Hematopoietic multipotent progenitor cell treated with erythropoietin and hydrocortisone succinate and interleukin-3 and kit ligand, for 15 days (in vitro differentiated cells): ENCODE data around the gene CRIM1.

ENCODE experiments used
- DNase-seq: peaks from one replicate; pipeline ENCODE4 v3.0.0-alpha.2; 2015; ENCODE audit warnings: low spot score

Gene CRIM1

GRCh38 chr2:36486521-36487044 lies 131.0 kb downstream of the CRIM1 start:
- no peak for DNase-seq

GRCh38 chr2:36487947-36488346 lies 132.4 kb downstream of the CRIM1 start:
- no peak for DNase-seq

- DNase-seq = no peak
Observed at GRCh38 chr2:36489281-36489680, 133.7 kb downstream of the CRIM1 start.

GRCh38 chr2:36490749-36491148 lies 135.2 kb downstream of the CRIM1 start:
- no peak for DNase-seq

GRCh38 chr2:36492216-36492945 lies 136.8 kb downstream of the CRIM1 start:
- DNase-seq = no peak

GRCh38 chr2:36493306-36493705 lies 137.7 kb downstream of the CRIM1 start:
- no peak for DNase-seq

- DNase-seq = no peak
Observed at GRCh38 chr2:36497570-36498163, 142.1 kb downstream of the CRIM1 start.

GRCh38 chr2:36499128-36499820 lies 143.7 kb downstream of the CRIM1 start:
- no peak for DNase-seq

GRCh38 chr2:36500072-36500471 lies 144.5 kb downstream of the CRIM1 start:
- DNase-seq = no peak

- no peak for DNase-seq
Observed at GRCh38 chr2:36502081-36502480, 146.5 kb downstream of the CRIM1 start.

GRCh38 chr2:36507408-36507812 lies 151.8 kb downstream of the CRIM1 start:
- DNase-seq = no peak

- DNase-seq = no peak
Observed at GRCh38 chr2:36509075-36509474, 153.5 kb downstream of the CRIM1 start.

GRCh38 chr2:36511858-36512603 lies 156.5 kb downstream of the CRIM1 start:
- DNase-seq = no peak

- DNase-seq = no peak
Observed at GRCh38 chr2:36512705-36513104, 157.1 kb downstream of the CRIM1 start.

GRCh38 chr2:36513661-36514060 lies 158.1 kb downstream of the CRIM1 start:
- no peak for DNase-seq

- DNase-seq = no peak
Observed at GRCh38 chr2:36515538-36515937, 160.0 kb downstream of the CRIM1 start.

- no peak for DNase-seq
Observed at GRCh38 chr2:36516136-36516870, 160.7 kb downstream of the CRIM1 start.

- DNase-seq = no peak
Observed at GRCh38 chr2:36520431-36520830, 164.9 kb downstream of the CRIM1 start.

GRCh38 chr2:36523153-36523552 lies 167.6 kb downstream of the CRIM1 start:
- DNase-seq = no peak

- DNase-seq = no peak
Observed at GRCh38 chr2:36525245-36525644, 169.7 kb downstream of the CRIM1 start.

GRCh38 chr2:36526226-36526625 lies 170.6 kb downstream of the CRIM1 start:
- DNase-seq = no peak

GRCh38 chr2:36528274-36528673 lies 172.7 kb downstream of the CRIM1 start:
- DNase-seq = no peak
